HG02798 (cell line): ENCODE measurements around the gene MAMDC4.
"Not testable (repeated sequence)": the region's sequence is repeated elsewhere in the genome, so short reads cannot be mapped to it uniquely, and the experiment has no call there.

Experiments used
- ATAC-seq: cut with Tn5 transposase; IDR thresholded peaks from one replicate; pipeline ENCODE4 v1.9.1; 2021; ENCODE audit warnings: mild to moderate bottlenecking; ENCODE audit not compliant: unreplicated experiment, poor library complexity

MAMDC4 gene

GRCh38 chr9:136882947-136883283 lies 30.8 kb downstream of the MAMDC4 start:
- ATAC-seq, result not testable (repeated sequence)

GRCh38 chr9:136883670-136884069 lies 31.5 kb downstream of the MAMDC4 start:
- not testable (repeated sequence) for ATAC-seq

- ATAC-seq, result peak; percentile 88
These were observed 33.9 kb downstream of the MAMDC4 start, which contains the start of gene TRAF2 for GRCh38 chr9:136885950-136886578. TRAF2 (plus strand) TSS chr9:136886516; CDS start chr9:136898741, 12,225 bp downstream.

- ATAC-seq, result peak; percentile 9
These were observed 34.8 kb downstream of the MAMDC4 start for GRCh38 chr9:136886610-136887597.

- no peak for ATAC-seq
These were observed 36.3 kb downstream of the MAMDC4 start for GRCh38 chr9:136888454-136888853.

- ATAC-seq, result no peak
These were observed 37.7 kb downstream of the MAMDC4 start for GRCh38 chr9:136889858-136890257.

- ATAC-seq, result no peak
These were observed 38.5 kb downstream of the MAMDC4 start for GRCh38 chr9:136890661-136891060.

GRCh38 chr9:136896027-136896426 lies 43.9 kb downstream of the MAMDC4 start:
- ATAC-seq, result no peak

GRCh38 chr9:136898483-136899100 lies 46.4 kb downstream of the MAMDC4 start:
- no peak for ATAC-seq

- peak; percentile 46 for ATAC-seq
These were observed 47.0 kb downstream of the MAMDC4 start for GRCh38 chr9:136899196-136899595.

- no peak for ATAC-seq
These were observed 48.4 kb downstream of the MAMDC4 start for GRCh38 chr9:136900556-136900955.

GRCh38 chr9:136900988-136901515 lies 48.9 kb downstream of the MAMDC4 start:
- ATAC-seq, result peak; percentile 1

- peak; percentile 62 for ATAC-seq
These were observed 49.5 kb downstream of the MAMDC4 start for GRCh38 chr9:136901516-136902258.

- peak; percentile 65 for ATAC-seq
These were observed 50.2 kb downstream of the MAMDC4 start for GRCh38 chr9:136902259-136902821.

- no peak for ATAC-seq
These were observed 51.0 kb downstream of the MAMDC4 start for GRCh38 chr9:136903041-136903554.

- no peak for ATAC-seq
These were observed 54.1 kb downstream of the MAMDC4 start for GRCh38 chr9:136906266-136906665.

- ATAC-seq, result no peak
These were observed 55.1 kb downstream of the MAMDC4 start for GRCh38 chr9:136907011-136907914.
